HCT116 (cell line): ENCODE measurements around the gene POLR2I. TPM values are rescaled to one million over a fixed set of nuclear protein-coding genes. Genes with fewer than 3 reads are reported as not detected.

Experiments used
- ATAC-seq: fragments of 200-7000 bp; cut with Tn5 transposase; 2 replicates; pipeline ENCODE4 v1.9.1; 2020; ENCODE audit warnings: mild to moderate bottlenecking, moderate library complexity
- BruUV-seq: library from RNA; stranded (reverse); fragments of 400-500 nt; replicated peaks from 2 replicates; lab custom pipeline; 2021; lab: Mats Ljungman, UMichigan
- CTCF ChIA-PET: fragments of 300-600 bp; sonication (Branson Sonifier 250); formaldehyde crosslinking; loops from one replicate; lab custom pipeline; 2021; ENCODE audit warnings: antibody characterized with exemption; lab: Charles Lee
- POLR2A ChIA-PET: fragments of 300-600, 350-600 bp; sonication (Branson Sonifier 250); formaldehyde crosslinking; loops from one replicate; lab custom pipeline; 2021; ENCODE audit warnings: antibody characterized with exemption; lab: Charles Lee
- RAD21 ChIA-PET, 2 experiments: fragments of 300-600 bp; sonication (Branson Sonifier 250); formaldehyde crosslinking; loops; one replicate each; lab custom pipeline; 2023; ENCODE audit warnings: low total read pairs in 2 of 2; ENCODE audit not compliant: uncharacterized antibody in 2 of 2, unreplicated experiment in 2 of 2, low non-redundant PET in 1 of 2; lab: Charles Lee
- DNase-seq: peaks from one replicate; pipeline ENCODE4 v3.0.0-alpha.2; 2010; ENCODE audit warnings: low read depth, low spot score
- H2AFZ ChIP-seq: fragments of 200-600 bp; shearing (Covaris generic), sonication (generic); 2 replicates; pipeline ENCODE4 v1.6.1; 2017; ENCODE audit warnings: low read depth, mixed run types, mixed read lengths, antibody characterized with exemption, low read length; ENCODE audit not compliant: poor library complexity, severe bottlenecking
- H3K27ac ChIP-seq: 2 replicates; pipeline ENCODE4 v1.5.1; 2012; ENCODE audit warnings: low read depth, low read length
- H3K27me3 ChIP-seq: fragments of 200-600 bp; sonication (generic); 2 replicates; pipeline ENCODE4 v1.6.1; 2016; ENCODE audit warnings: mixed run types, low read length, mixed read lengths; ENCODE audit not compliant: insufficient read depth
- H3K36me3 ChIP-seq, 2 experiments: fragments of 200-500 bp in 1 of 2; fragments of 200-600 bp in 1 of 2; sonication (Bioruptor generic) in 1 of 2; sonication (generic) in 1 of 2; 2 replicates each; pipeline versions ENCODE4 v1.5.1 to v1.6.1; 2014 to 2016; ENCODE audit warnings: low read length in 2 of 2, inconsistent platforms in 1 of 2, mixed read lengths in 1 of 2, mixed run types in 1 of 2; ENCODE audit not compliant: insufficient read depth in 2 of 2, control insufficient read depth in 1 of 2
- H3K4me1 ChIP-seq, 2 experiments: fragments of 200-600 bp in 1 of 2; sonication (generic) in 1 of 2; 2 replicates each; pipeline versions ENCODE4 v1.5.1 to v1.6.1; 2012 to 2017; ENCODE audit warnings: low read length in 2 of 2, inconsistent platforms in 1 of 2, mild to moderate bottlenecking in 1 of 2, mixed read lengths in 1 of 2, mixed run types in 1 of 2, moderate library complexity in 1 of 2; ENCODE audit not compliant: insufficient read depth in 2 of 2, control insufficient read depth in 1 of 2
- H3K4me2 ChIP-seq: fragments of 200-600 bp; sonication (generic); 2 replicates; pipeline ENCODE4 v1.6.1; 2017; ENCODE audit warnings: mixed run types, low read length, mixed read lengths
- H3K4me3 ChIP-seq, 2 experiments: fragments of 200-600 bp in 1 of 2; sonication (generic) in 1 of 2; replicated peaks in 1 of 2; 2 replicates each; pipeline ENCODE4 v1.5.1; 2011 to 2016; ENCODE audit warnings: low read length in 2 of 2, control low read depth in 1 of 2, low read depth in 1 of 2, mild to moderate bottlenecking in 1 of 2, mixed read lengths in 1 of 2, mixed run types in 1 of 2
- H3K79me2 ChIP-seq: fragments of 200-600 bp; sonication (generic); 2 replicates; pipeline ENCODE4 v1.6.1; 2017; ENCODE audit warnings: mild to moderate bottlenecking, mixed run types, low read length, moderate library complexity, mixed read lengths; ENCODE audit not compliant: insufficient read depth
- H3K9ac ChIP-seq: fragments of 200-600 bp; sonication (generic); 2 replicates; pipeline ENCODE4 v1.6.1; 2016; ENCODE audit warnings: low read length, mixed read lengths
- H3K9me2 ChIP-seq: fragments of 200-600 bp; sonication (generic), shearing (Covaris generic); 2 replicates; pipeline ENCODE4 v1.6.1; 2017; ENCODE audit warnings: mixed run types, mild to moderate bottlenecking, moderate library complexity; ENCODE audit not compliant: insufficient read depth
- H3K9me3 ChIP-seq, 2 experiments: fragments of 200-500 bp in 1 of 2; fragments of 200-600 bp in 1 of 2; sonication (Bioruptor generic) in 1 of 2; sonication (generic) in 1 of 2; 2 replicates each; pipeline ENCODE4 v1.6.1; 2014 to 2017; ENCODE audit warnings: low read length in 2 of 2, mixed read lengths in 2 of 2, inconsistent platforms in 1 of 2, low read depth in 1 of 2, mild to moderate bottlenecking in 1 of 2, mixed run types in 1 of 2, moderate library complexity in 1 of 2; ENCODE audit not compliant: control insufficient read depth in 1 of 2, insufficient read depth in 1 of 2
- H4K20me1 ChIP-seq: fragments of 200-600 bp; sonication (generic), shearing (Covaris generic); 2 replicates; pipeline ENCODE4 v1.6.1; 2017; ENCODE audit warnings: mixed run types, mild to moderate bottlenecking, moderate library complexity; ENCODE audit not compliant: insufficient read depth
- ATF3 ChIP-seq: IDR thresholded peaks from 2 replicates; pipeline ENCODE4 v1.6.1; 2012
- CBX3 ChIP-seq: IDR thresholded peaks from 2 replicates; pipeline ENCODE4 v1.6.1; 2012; ENCODE audit warnings: low read depth
- CEBPB ChIP-seq: IDR thresholded peaks from 2 replicates; pipeline ENCODE4 v1.6.1; 2012; ENCODE audit warnings: low read depth
- EGR1 ChIP-seq: IDR thresholded peaks from 2 replicates; pipeline ENCODE4 v1.6.1; 2012; ENCODE audit warnings: low read depth
- ELF1 ChIP-seq: IDR thresholded peaks from 2 replicates; pipeline ENCODE4 v1.6.1; 2012; ENCODE audit warnings: low read depth, borderline replicate concordance
- EZH2 ChIP-seq: fragments of 200-600 bp; sonication (generic); IDR thresholded peaks from 2 replicates; pipeline ENCODE4 v1.6.1; 2017; ENCODE audit warnings: antibody characterized with exemption, mixed run types
- EZH2phosphoT487 ChIP-seq: fragments of 200-600 bp; IDR thresholded peaks from 2 replicates; pipeline ENCODE4 v1.6.1; 2018; ENCODE audit warnings: antibody characterized with exemption, borderline replicate concordance
- JUND ChIP-seq: IDR thresholded peaks from 2 replicates; pipeline ENCODE4 v1.6.1; 2012
- POLR2A ChIP-seq: IDR thresholded peaks from 2 replicates; pipeline ENCODE4 v1.7.0; 2011; ENCODE audit warnings: borderline replicate concordance; ENCODE audit not compliant: insufficient read depth, insufficient read length; ENCODE audit errors: extremely low read depth
- POLR2AphosphoS5 ChIP-seq: IDR thresholded peaks from 2 replicates; pipeline ENCODE4 v1.6.1; 2011; ENCODE audit warnings: mild to moderate bottlenecking, low read depth, low read length, moderate library complexity
- RAD21 ChIP-seq: IDR thresholded peaks from 2 replicates; pipeline ENCODE4 v1.6.1; 2012; ENCODE audit warnings: low read depth, mild to moderate bottlenecking
- REST ChIP-seq: IDR thresholded peaks from 2 replicates; pipeline ENCODE4 v1.6.1; 2012; ENCODE audit warnings: low read depth
- SP1 ChIP-seq: IDR thresholded peaks from 2 replicates; pipeline ENCODE4 v1.6.1; 2012; ENCODE audit warnings: low read depth
- SRF ChIP-seq: IDR thresholded peaks from 2 replicates; pipeline ENCODE4 v1.6.1; 2012; ENCODE audit warnings: low read depth
- TCF7L2 ChIP-seq: IDR thresholded peaks from 2 replicates; pipeline ENCODE4 v1.7.0; 2011; ENCODE audit warnings: borderline replicate concordance, inconsistent platforms; ENCODE audit not compliant: insufficient read depth, insufficient read length; ENCODE audit errors: extremely low read depth
- YY1 ChIP-seq: IDR thresholded peaks from 2 replicates; pipeline ENCODE4 v1.6.1; 2011; ENCODE audit warnings: low read length, low read depth, moderate library complexity, mild to moderate bottlenecking; ENCODE audit not compliant: insufficient replicate concordance; ENCODE audit errors: extremely low read depth
- ZNF274 ChIP-seq: fragments of 200-500 bp; sonication (Bioruptor generic); IDR thresholded peaks from 2 replicates; pipeline ENCODE4 v1.6.1; 2014; ENCODE audit warnings: mild to moderate bottlenecking, low read depth, low read length, inconsistent platforms
- intact Hi-C: fragments of 100-400 bp; cut with micrococcal nuclease; formaldehyde crosslinking; loops from 2 replicates; pipeline ENCODE4 v1.10.0; 2022
- total RNA-seq: library from RNA; stranded (reverse); gene quantifications from one replicate; pipeline ENCODE4 v1.2.1, GENCODE V29; 2021; ENCODE audit not compliant: unreplicated experiment
- TF ChIP-seq, protein P1 (sequence below), 3 experiments: fragments of 200-600 bp in 1 of 3; sonication (generic) in 1 of 3; IDR thresholded peaks in 2 of 3; conservative IDR thresholded peaks in 1 of 3; 2 replicates each; pipeline ENCODE4 v1.5.1; 2012 to 2017; ENCODE audit warnings: low read depth in 2 of 3, low read length in 2 of 3, antibody characterized with exemption in 1 of 3, borderline replicate concordance in 1 of 3, control low read depth in 1 of 3, mild to moderate bottlenecking in 1 of 3, mixed read lengths in 1 of 3, mixed run types in 1 of 3, moderate library complexity in 1 of 3; ENCODE audit not compliant: insufficient read depth in 1 of 3

Gene POLR2I
- total RNA-seq, 1 experiment from 2014 or later, result 108 TPM

DNA sequence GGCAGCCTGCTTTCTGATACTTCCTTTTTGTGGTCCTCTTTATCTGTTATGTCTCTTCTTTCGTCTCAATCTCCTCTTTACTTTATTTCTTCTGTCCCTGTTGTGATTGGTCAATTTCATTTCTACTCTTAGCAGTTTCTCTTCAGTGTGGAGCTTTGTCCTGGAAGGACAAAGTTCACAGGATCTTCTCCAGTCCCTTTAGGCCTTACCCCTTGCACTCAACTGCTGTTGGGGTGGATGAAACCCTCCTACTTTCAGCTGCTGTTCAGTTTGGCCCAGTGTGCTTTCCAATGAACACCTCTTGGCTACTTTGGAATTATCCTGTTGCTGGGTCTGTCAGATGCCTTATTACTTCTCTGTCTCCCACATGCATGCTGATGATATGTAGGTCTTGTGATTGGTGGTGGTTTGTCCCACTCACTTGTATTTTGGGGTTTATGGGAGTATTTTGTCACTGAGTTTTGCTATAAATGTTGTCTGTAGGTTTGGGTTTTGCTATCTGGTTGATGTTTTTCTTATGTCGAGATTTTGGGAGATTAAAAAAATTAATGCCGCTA, 35.2 kb downstream of the POLR2I start:
- H3K9ac ChIP-seq, result no peak overlapping the region
- POLR2A ChIA-PET, result no interaction called here

More for the DNA sequence above, 35.2 kb downstream of the POLR2I start:
- H3K79me2 ChIP-seq, result no peaks in the 10 kb centered on the region
- DNase-seq (no peak), ATAC-seq (no peak)
- H3K36me3 ChIP-seq, result peaks cover 20 to 40% of the 10 kb centered on the region in 2 experiments
- intact Hi-C loops, result no loop called here
- TF ChIP-seq TCF7L2, result no peak
- TF ChIP-seq CEBPB, result no peak
- no peak for TF ChIP-seq ELF1
- TF ChIP-seq EZH2phosphoT487, result no peak
- no peak for TF ChIP-seq YY1
- no peak for TF ChIP-seq CBX3
- no peak for TF ChIP-seq POLR2A
- no peak for TF ChIP-seq JUND
- TF ChIP-seq SP1, result no peak
- TF ChIP-seq, protein P1, sequence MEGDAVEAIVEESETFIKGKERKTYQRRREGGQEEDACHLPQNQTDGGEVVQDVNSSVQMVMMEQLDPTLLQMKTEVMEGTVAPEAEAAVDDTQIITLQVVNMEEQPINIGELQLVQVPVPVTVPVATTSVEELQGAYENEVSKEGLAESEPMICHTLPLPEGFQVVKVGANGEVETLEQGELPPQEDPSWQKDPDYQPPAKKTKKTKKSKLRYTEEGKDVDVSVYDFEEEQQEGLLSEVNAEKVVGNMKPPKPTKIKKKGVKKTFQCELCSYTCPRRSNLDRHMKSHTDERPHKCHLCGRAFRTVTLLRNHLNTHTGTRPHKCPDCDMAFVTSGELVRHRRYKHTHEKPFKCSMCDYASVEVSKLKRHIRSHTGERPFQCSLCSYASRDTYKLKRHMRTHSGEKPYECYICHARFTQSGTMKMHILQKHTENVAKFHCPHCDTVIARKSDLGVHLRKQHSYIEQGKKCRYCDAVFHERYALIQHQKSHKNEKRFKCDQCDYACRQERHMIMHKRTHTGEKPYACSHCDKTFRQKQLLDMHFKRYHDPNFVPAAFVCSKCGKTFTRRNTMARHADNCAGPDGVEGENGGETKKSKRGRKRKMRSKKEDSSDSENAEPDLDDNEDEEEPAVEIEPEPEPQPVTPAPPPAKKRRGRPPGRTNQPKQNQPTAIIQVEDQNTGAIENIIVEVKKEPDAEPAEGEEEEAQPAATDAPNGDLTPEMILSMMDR (IDR thresholded peaks at IDR 0.05 in 2 of 3, conservative IDR thresholded peaks at IDR 0.05 in 1 of 3; ENCODE audit: borderline replicate concordance in 1 of 3, insufficient read depth in 1 of 3, low read depth in 2 of 3, low read length in 2 of 3), result no peak
- TF ChIP-seq REST, result no peak
- no peak for TF ChIP-seq EZH2
- TF ChIP-seq ATF3, result no peak
- TF ChIP-seq ZNF274, result no peak
- no peak for TF ChIP-seq SRF
- TF ChIP-seq EGR1, result no peak
- TF ChIP-seq RAD21, result no peak
- no peak for TF ChIP-seq POLR2AphosphoS5
- ChIA-PET CTCF (no interaction called here), RAD21 (no interaction called here)
- no TSS peak for BruUV-seq
- no peak overlapping the region for H3K4me3 ChIP-seq
- no peaks in the 10 kb centered on the region for H3K27me3 ChIP-seq
- no peak overlapping the region for H2AFZ ChIP-seq
- no peaks in the 10 kb centered on the region for H3K9me2 ChIP-seq
- H3K9me3 ChIP-seq, result no peaks in the 10 kb centered on the region
- no peaks in the 10 kb centered on the region for H4K20me1 ChIP-seq
- H3K4me1 ChIP-seq, result no peaks in the 10 kb centered on the region
- no peak overlapping the region for H3K4me2 ChIP-seq
- H3K27ac ChIP-seq, result no peak overlapping the region
